ENCODE results near the gene VAMP4. TPM values are rescaled to one million over a fixed set of nuclear protein-coding genes. Genes with fewer than 3 reads are reported as not detected.

The VAMP4 gene, protein sequence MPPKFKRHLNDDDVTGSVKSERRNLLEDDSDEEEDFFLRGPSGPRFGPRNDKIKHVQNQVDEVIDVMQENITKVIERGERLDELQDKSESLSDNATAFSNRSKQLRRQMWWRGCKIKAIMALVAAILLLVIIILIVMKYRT
- total RNA-seq (15.3 TPM), polyA plus RNA-seq (ENCODE audit: insufficient read depth, low read depth, low replicate concordance) (7.5 TPM)
- long read RNA-seq, donor 1, full-length matches to known transcripts: 2 of 2 reads
- long read RNA-seq, donor 1, partial matches to known transcripts: 0 of 2 reads
- long read RNA-seq, donor 1, other reads (novel, unspliced or antisense): 0 of 2 reads
- long read RNA-seq, donor 2, full-length matches to known transcripts: 3 of 3 reads
- long read RNA-seq, donor 2, partial matches to known transcripts: 0 of 3 reads
- long read RNA-seq, donor 2, other reads (novel, unspliced or antisense): 0 of 3 reads
- long read RNA-seq, donor 3, full-length matches to known transcripts: 3 of 3 reads
- long read RNA-seq, donor 3, partial matches to known transcripts: 0 of 3 reads
- long read RNA-seq, donor 3, other reads (novel, unspliced or antisense): 0 of 3 reads
- long read RNA-seq, donor 4, full-length matches to known transcripts: 3 of 3 reads
- long read RNA-seq, donor 4, partial matches to known transcripts: 0 of 3 reads
- long read RNA-seq, donor 4, other reads (novel, unspliced or antisense): 0 of 3 reads
- long read RNA-seq, donor 5: 0 reads
- long read RNA-seq, donor 6, full-length matches to known transcripts: 4 of 4 reads
- long read RNA-seq, donor 6, partial matches to known transcripts: 0 of 4 reads
- long read RNA-seq, donor 6, other reads (novel, unspliced or antisense): 0 of 4 reads
- long read RNA-seq, donor 7, full-length matches to known transcripts: 8 of 13 reads
- long read RNA-seq, donor 7, partial matches to known transcripts: 1 of 13 reads
- long read RNA-seq, donor 7, other reads (novel, unspliced or antisense): 4 of 13 reads
- long read RNA-seq, donor 8, full-length matches to known transcripts: 2 of 2 reads
- long read RNA-seq, donor 8, partial matches to known transcripts: 0 of 2 reads
- long read RNA-seq, donor 8, other reads (novel, unspliced or antisense): 0 of 2 reads
- long read RNA-seq, donor 9, full-length matches to known transcripts: 7 of 7 reads
- long read RNA-seq, donor 9, partial matches to known transcripts: 0 of 7 reads
- long read RNA-seq, donor 9, other reads (novel, unspliced or antisense): 0 of 7 reads
- long read RNA-seq, donor 10, full-length matches to known transcripts: 5 of 5 reads
- long read RNA-seq, donor 10, partial matches to known transcripts: 0 of 5 reads
- long read RNA-seq, donor 10, other reads (novel, unspliced or antisense): 0 of 5 reads

GRCh38 chr1:171741872-171742576, at the start of gene VAMP4:
VAMP4 (minus strand) TSS chr1:171742065; CDS start chr1:171738414, 3,651 bp downstream.
- intact Hi-C loops (cut with DNase I): no loop called here

DNA sequence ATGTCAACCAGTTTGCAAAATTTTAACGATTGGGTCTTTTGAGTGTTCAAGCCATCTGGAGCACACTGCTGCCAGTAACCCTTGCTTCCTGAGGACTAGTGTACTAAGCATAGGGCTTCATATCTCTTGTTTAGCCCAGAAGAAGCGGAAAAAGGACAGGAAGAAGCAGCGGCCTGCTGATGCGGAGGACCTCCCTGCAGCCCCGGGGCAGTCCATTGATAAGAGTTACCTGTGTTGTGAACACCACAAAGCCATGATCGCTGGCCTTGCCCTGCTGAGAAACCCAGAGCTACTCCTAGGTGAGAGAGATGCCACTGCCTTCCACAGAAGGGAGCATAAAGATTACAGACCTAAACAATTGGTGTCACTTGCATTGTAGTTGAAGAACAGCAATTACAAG, 48.5 kb upstream of the VAMP4 start:
- Histone ChIP-seq H3K36me3 (ENCODE audit: control insufficient read depth in 2 of 3, insufficient read depth in 3 of 3, low read length in 3 of 3) (peaks cover 7 to 74% (median 52%) of the 10 kb centered on the region in 3 donors), H3K9me3 (ENCODE audit: control insufficient read depth in 2 of 3, insufficient read depth in 1 of 3, low read length in 3 of 3) (no peaks in the 10 kb centered on the region), H3K4me1 (ENCODE audit: control insufficient read depth in 2 of 3, insufficient read depth in 2 of 3, low read depth in 1 of 3, low read length in 3 of 3) (peaks cover 0 to 3% (median 0%) of the 10 kb centered on the region in 3 donors), H3K9ac (ENCODE audit: low read length in 3 of 3) (no peak overlapping the region), H3K27ac (ENCODE audit: low read depth in 2 of 2, low read length in 2 of 2) (no peak overlapping the region), H3K27me3 (ENCODE audit: control insufficient read depth, insufficient read depth, low read length) (no peaks in the 10 kb centered on the region), H3K4me3 (ENCODE audit: low read length in 3 of 3) (no peak overlapping the region)
- FAIRE-seq (no peak), DNase-seq (no peak)
- intact Hi-C loops (cut with DNase I): no loop called here
- TF ChIP-seq, protein P1, sequence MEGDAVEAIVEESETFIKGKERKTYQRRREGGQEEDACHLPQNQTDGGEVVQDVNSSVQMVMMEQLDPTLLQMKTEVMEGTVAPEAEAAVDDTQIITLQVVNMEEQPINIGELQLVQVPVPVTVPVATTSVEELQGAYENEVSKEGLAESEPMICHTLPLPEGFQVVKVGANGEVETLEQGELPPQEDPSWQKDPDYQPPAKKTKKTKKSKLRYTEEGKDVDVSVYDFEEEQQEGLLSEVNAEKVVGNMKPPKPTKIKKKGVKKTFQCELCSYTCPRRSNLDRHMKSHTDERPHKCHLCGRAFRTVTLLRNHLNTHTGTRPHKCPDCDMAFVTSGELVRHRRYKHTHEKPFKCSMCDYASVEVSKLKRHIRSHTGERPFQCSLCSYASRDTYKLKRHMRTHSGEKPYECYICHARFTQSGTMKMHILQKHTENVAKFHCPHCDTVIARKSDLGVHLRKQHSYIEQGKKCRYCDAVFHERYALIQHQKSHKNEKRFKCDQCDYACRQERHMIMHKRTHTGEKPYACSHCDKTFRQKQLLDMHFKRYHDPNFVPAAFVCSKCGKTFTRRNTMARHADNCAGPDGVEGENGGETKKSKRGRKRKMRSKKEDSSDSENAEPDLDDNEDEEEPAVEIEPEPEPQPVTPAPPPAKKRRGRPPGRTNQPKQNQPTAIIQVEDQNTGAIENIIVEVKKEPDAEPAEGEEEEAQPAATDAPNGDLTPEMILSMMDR (IDR thresholded peaks at IDR 0.05; ENCODE audit: borderline replicate concordance, extremely low read depth, insufficient read depth): no peak

More at GRCh38 chr1:171741872-171742576, at the start of gene VAMP4:
- Histone ChIP-seq H3K27me3 (ENCODE audit: control insufficient read depth, insufficient read depth, low read length) (no peaks in the 10 kb centered on the region), H3K4me1 (ENCODE audit: control insufficient read depth in 2 of 3, insufficient read depth in 2 of 3, low read depth in 1 of 3, low read length in 3 of 3) (peaks cover 0 to 8% (median 7%) of the 10 kb centered on the region in 3 donors), H3K27ac (ENCODE audit: low read depth in 2 of 2, low read length in 2 of 2) (peak within 1 kb of the TSS; percentile 96 to 97), H3K36me3 (ENCODE audit: control insufficient read depth in 2 of 3, insufficient read depth in 3 of 3, low read length in 3 of 3) (peaks cover 0 to under 1% (median 0%) of the 10 kb centered on the region in 3 donors), H3K9me3 (ENCODE audit: control insufficient read depth in 2 of 3, insufficient read depth in 1 of 3, low read length in 3 of 3) (no peaks in the 10 kb centered on the region), H3K9ac (ENCODE audit: low read length in 3 of 3) (peak within 1 kb of the TSS; percentile 92 to 97 (median 92)), H3K4me3 (ENCODE audit: low read length in 3 of 3) (peak within 1 kb of the TSS; percentile 90 to 98 (median 95))
- TF ChIP-seq, protein P1 (IDR thresholded peaks at IDR 0.05; ENCODE audit: borderline replicate concordance, extremely low read depth, insufficient read depth): no peak
- FAIRE-seq: no peak
- peak; percentile 91 to 96 (median 95) for DNase-seq

DNA sequence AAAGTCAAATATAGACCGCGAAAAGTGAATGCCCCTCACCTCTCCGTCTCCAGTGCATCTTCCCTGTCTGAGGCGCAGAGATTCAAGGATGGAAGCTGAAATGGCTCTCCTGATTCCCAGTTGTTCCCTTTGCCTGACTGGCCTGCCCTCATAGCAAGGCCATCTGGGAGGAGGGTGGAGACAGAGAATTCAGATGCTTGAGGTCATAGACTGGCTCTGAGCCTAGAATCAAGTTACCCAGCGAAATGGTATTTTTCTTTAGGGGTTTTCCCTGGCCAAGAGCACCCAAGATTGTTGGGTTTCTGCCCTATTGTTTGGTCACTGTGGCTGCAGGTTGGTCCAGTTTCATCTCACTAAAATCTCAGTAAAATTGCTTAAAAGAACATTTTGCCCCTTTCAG, 46.8 kb upstream of the VAMP4 start:
- no peak for DNase-seq
- no peak overlapping the region for H3K4me3 ChIP-seq (ENCODE audit: low read length in 3 of 3)
- TF ChIP-seq, protein P1 (IDR thresholded peaks at IDR 0.05; ENCODE audit: borderline replicate concordance, extremely low read depth, insufficient read depth): no peak
- H3K9me3 ChIP-seq (ENCODE audit: control insufficient read depth in 2 of 3, insufficient read depth in 1 of 3, low read length in 3 of 3): no peaks in the 10 kb centered on the region
- no peak overlapping the region for H3K9ac ChIP-seq (ENCODE audit: low read length in 3 of 3)
- peaks cover 3 to 68% (median 52%) of the 10 kb centered on the region in 3 donors for H3K36me3 ChIP-seq (ENCODE audit: control insufficient read depth in 2 of 3, insufficient read depth in 3 of 3, low read length in 3 of 3)
- FAIRE-seq: no peak
- H3K27ac ChIP-seq (ENCODE audit: low read depth in 2 of 2, low read length in 2 of 2): no peak overlapping the region
- peaks cover 0 to 6% (median 0%) of the 10 kb centered on the region in 3 donors for H3K4me1 ChIP-seq (ENCODE audit: control insufficient read depth in 2 of 3, insufficient read depth in 2 of 3, low read depth in 1 of 3, low read length in 3 of 3)
- intact Hi-C loops (cut with DNase I): no loop called here
- H3K27me3 ChIP-seq (ENCODE audit: control insufficient read depth, insufficient read depth, low read length): no peaks in the 10 kb centered on the region
